K562 (cell line): ENCODE measurements around the gene CR2. TPM values are rescaled to one million over a fixed set of nuclear protein-coding genes. Genes with fewer than 3 reads are reported as not detected.

Experiments used
- ARID4B ChIP-seq: sonication (generic); formaldehyde crosslinking; IDR thresholded peaks from 2 replicates; pipeline ENCODE4 v1.8.0; 2022; ENCODE audit warnings: mild to moderate bottlenecking, missing genetic modification reagents
- CTCF ChIP-seq, 3 experiments: IDR thresholded peaks in 2 of 3; conservative IDR thresholded peaks in 1 of 3; 2 replicates each; pipeline ENCODE4 v1.5.1; 2011 to 2012; ENCODE audit warnings: low read length in 3 of 3, mild to moderate bottlenecking in 3 of 3, control low read depth in 2 of 3, improper control_type of control experiment in 1 of 3, inconsistent platforms in 1 of 3, low read depth in 1 of 3, mixed read lengths in 1 of 3, moderate library complexity in 1 of 3; ENCODE audit not compliant: insufficient read depth in 2 of 3
- NCOA6 ChIP-seq: fragments of 450-650 bp; IDR thresholded peaks from 2 replicates; pipeline ENCODE4 v1.6.1; 2017; ENCODE audit warnings: mild to moderate bottlenecking
- NFRKB ChIP-seq: fragments of 450-650 bp; IDR thresholded peaks from 2 replicates; pipeline ENCODE4 v1.6.1; 2016; ENCODE audit warnings: low read depth
- PHTF2 ChIP-seq: fragments of 250-450 bp; sonication (Bioruptor Pico); IDR thresholded peaks from 2 replicates; pipeline ENCODE4 v1.5.0; 2021; ENCODE audit warnings: mild to moderate bottlenecking
- POLR2B ChIP-seq: fragments of 450-650 bp; IDR thresholded peaks from 2 replicates; pipeline ENCODE4 v1.6.1; 2018; ENCODE audit warnings: low read depth; ENCODE audit not compliant: partially characterized antibody
- RFX7 ChIP-seq: fragments of 250-450 bp; sonication (Bioruptor Pico); IDR thresholded peaks from 2 replicates; pipeline ENCODE4 v1.5.1; 2021; ENCODE audit warnings: mild to moderate bottlenecking
- STAT5A ChIP-seq: IDR thresholded peaks from 2 replicates; pipeline ENCODE4 v1.6.1; 2012; ENCODE audit warnings: low read length, inconsistent platforms, borderline replicate concordance
- ZEB2 ChIP-seq: fragments of 450-650 bp; IDR thresholded peaks from 2 replicates; pipeline ENCODE4 v1.6.1; 2016
- ZNF165 ChIP-seq: fragments of 250-450 bp; sonication (Bioruptor Pico); IDR thresholded peaks from 2 replicates; pipeline ENCODE4 v1.4.0; 2020; ENCODE audit warnings: borderline replicate concordance
- polyA plus RNA-seq, 8 experiments: library from polyadenylated mRNA; depleted of rRNA in 4 of 8; stranded (reverse) in 5 of 8; unstranded in 3 of 8; fragments of >200 nt; fragmentation: Nextera tagmentation in 2 of 8; fragmentation: Illumina TruSeq in 1 of 8; extraction: Ambion mirVana in 2 of 8; extraction: Trizol in 1 of 8; gene quantifications; 2 replicates each; pipeline versions ENCODE4 v1.2.1 to v1.2.3, GENCODE V29; 2011 to 2014; ENCODE audit warnings: inconsistent platforms in 1 of 8, missing spikeins in 1 of 8
- total RNA-seq, 7 experiments: library from RNA; depleted of rRNA in 6 of 7; stranded (reverse); fragments of >200 nt in 6 of 7; fragmentation: Illumina TruSeq in 2 of 7; extraction: Trizol in 2 of 7; gene quantifications; 2 replicates each; pipeline versions ENCODE4 v1.2.1 to v1.2.3, GENCODE V29; 2011 to 2021; ENCODE audit warnings: low replicate concordance in 1 of 7
- TF ChIP-seq, protein P1 (sequence below), 2 experiments: IDR thresholded peaks in 1 of 2; conservative IDR thresholded peaks in 1 of 2; 2 replicates each; pipeline ENCODE4 v1.6.1; 2016; ENCODE audit warnings: low read depth in 2 of 2, mild to moderate bottlenecking in 1 of 2, missing compliant biosample characterization in 1 of 2, missing genetic modification characterization in 1 of 2, moderate library complexity in 1 of 2

CR2 gene
- total and polyA plus RNA-seq, 9 of the 15 experiments (the other 6 are each of a cell fraction or from before 2014, with no cell fraction given) = 0.07 to 0.67 (median 0.37) TPM

DNA sequence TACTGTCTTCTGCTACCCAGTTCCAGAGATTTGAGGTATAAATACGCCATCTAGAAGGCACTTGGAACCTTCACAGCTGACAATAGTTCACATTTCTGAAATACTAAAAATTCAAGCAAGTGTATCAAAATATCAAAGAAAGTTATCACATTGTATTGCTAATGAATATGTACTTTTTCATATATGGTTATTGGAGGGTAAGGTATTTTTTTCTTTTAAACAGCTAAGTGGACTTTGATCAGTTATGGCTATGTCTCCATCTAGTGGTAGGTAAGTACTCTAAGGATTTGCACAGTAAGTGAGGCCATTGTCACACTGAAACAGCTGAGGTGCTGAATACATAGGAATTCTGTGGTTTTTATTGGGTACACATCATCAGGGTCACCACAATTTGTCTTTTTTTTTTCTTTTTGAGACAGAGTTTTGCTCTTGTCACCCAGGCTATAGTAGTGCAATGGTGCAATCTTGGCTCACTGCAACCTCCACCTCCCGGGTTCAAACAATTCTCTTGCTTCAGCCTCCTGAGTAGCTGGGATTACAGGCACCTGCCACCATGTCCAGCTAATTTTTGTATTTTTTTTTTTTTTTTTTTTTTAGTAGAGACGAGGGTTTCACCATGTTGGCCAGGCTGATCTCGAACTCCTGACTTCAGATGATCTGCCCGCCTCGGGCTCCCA is 49.1 kb upstream of the CR2 start (continued):
- TF ChIP-seq CTCF (IDR thresholded peaks at IDR 0.05 in 2 of 3, conservative IDR thresholded peaks at IDR 0.05 in 1 of 3; ENCODE audit: insufficient read depth in 2 of 3, low read depth in 1 of 3, low read length in 3 of 3) (peak; percentile 71 to 86 (median 74)), RFX7 (no peak), STAT5A (no peak), POLR2B (no peak), ZEB2 (no peak), ZNF165 (CRISPR knock-in tag) (no peak), NCOA6 (no peak), PHTF2 (CRISPR knock-in tag) (no peak), ARID4B (CRISPR knock-in tag) (no peak), NFRKB (no peak)
- TF ChIP-seq, protein P1, sequence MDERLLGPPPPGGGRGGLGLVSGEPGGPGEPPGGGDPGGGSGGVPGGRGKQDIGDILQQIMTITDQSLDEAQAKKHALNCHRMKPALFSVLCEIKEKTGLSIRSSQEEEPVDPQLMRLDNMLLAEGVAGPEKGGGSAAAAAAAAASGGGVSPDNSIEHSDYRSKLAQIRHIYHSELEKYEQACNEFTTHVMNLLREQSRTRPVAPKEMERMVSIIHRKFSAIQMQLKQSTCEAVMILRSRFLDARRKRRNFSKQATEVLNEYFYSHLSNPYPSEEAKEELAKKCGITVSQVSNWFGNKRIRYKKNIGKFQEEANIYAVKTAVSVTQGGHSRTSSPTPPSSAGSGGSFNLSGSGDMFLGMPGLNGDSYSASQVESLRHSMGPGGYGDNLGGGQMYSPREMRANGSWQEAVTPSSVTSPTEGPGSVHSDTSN (CRISPR knock-in tag; IDR thresholded peaks at IDR 0.05; ENCODE audit: low read depth) = no peak
- TF ChIP-seq, protein P1 (tag; conservative IDR thresholded peaks at IDR 0.05; ENCODE audit: low read depth) = no peak
